HepG2 (cell line): ENCODE measurements around the gene PTMA. TPM values are rescaled to one million over a fixed set of nuclear protein-coding genes. Genes with fewer than 3 reads are reported as not detected.

Experiments used
- GFI1 ChIP-seq: sonication (generic); formaldehyde crosslinking; IDR thresholded peaks from 2 replicates; pipeline ENCODE4 v1.5.0; 2020; ENCODE audit warnings: missing genetic modification reagents, mild to moderate bottlenecking, borderline replicate concordance
- HNRNPLL ChIP-seq: fragments of 200-400 bp; formaldehyde crosslinking; IDR thresholded peaks from 2 replicates; pipeline ENCODE4 v1.6.1; 2017; ENCODE audit warnings: mild to moderate bottlenecking, low read depth, low read length; ENCODE audit not compliant: poor library complexity, severe bottlenecking
- HOXD1 ChIP-seq: sonication (generic); formaldehyde crosslinking; IDR thresholded peaks from 2 replicates; pipeline ENCODE4 v1.5.0; 2020; ENCODE audit warnings: missing genetic modification reagents
- JARID2 ChIP-seq: sonication (generic); formaldehyde crosslinking; IDR thresholded peaks from 2 replicates; pipeline ENCODE4 v1.8.1; 2023; ENCODE audit warnings: missing genetic modification reagents, inconsistent platforms; ENCODE audit not compliant: insufficient replicate concordance
- MIXL1 ChIP-seq: IDR thresholded peaks from 2 replicates; pipeline ENCODE4 v1.6.1; 2016
- NRL ChIP-seq: sonication (generic); formaldehyde crosslinking; IDR thresholded peaks from 2 replicates; pipeline ENCODE4 v1.5.0; 2020; ENCODE audit warnings: missing genetic modification reagents, mild to moderate bottlenecking, moderate library complexity, borderline replicate concordance
- PRDM15 ChIP-seq: sonication (generic); formaldehyde crosslinking; IDR thresholded peaks from 2 replicates; pipeline ENCODE4 v1.4.0; 2020; ENCODE audit warnings: missing genetic modification reagents
- TAF15 ChIP-seq: fragments of 200-400 bp; formaldehyde crosslinking; IDR thresholded peaks from one replicate; pipeline ENCODE4 v1.6.1; 2018; ENCODE audit warnings: mild to moderate bottlenecking, low read depth, low read length; ENCODE audit not compliant: poor library complexity, severe bottlenecking
- UBTF ChIP-seq: sonication (generic); formaldehyde crosslinking; IDR thresholded peaks from 2 replicates; pipeline ENCODE4 v1.4.0; 2020; ENCODE audit warnings: mild to moderate bottlenecking, missing genetic modification reagents
- ZBTB25 ChIP-seq: IDR thresholded peaks from 2 replicates; pipeline ENCODE4 v1.6.1; 2018; ENCODE audit warnings: missing genetic modification reagents
- ZFYVE20 ChIP-seq: sonication (generic); formaldehyde crosslinking; IDR thresholded peaks from 2 replicates; pipeline ENCODE4 v1.8.0; 2023; ENCODE audit warnings: low read depth, mild to moderate bottlenecking, moderate library complexity, missing genetic modification reagents, borderline replicate concordance
- ZHX2 ChIP-seq, 2 experiments: sonication (generic) in 1 of 2; formaldehyde crosslinking in 1 of 2; IDR thresholded peaks; 2 replicates each; pipeline versions ENCODE4 v1.6.1 to v1.9.0; 2014 to 2022; ENCODE audit warnings: antibody characterized with exemption in 1 of 2, borderline replicate concordance in 1 of 2, inconsistent platforms in 1 of 2, low read depth in 1 of 2, missing genetic modification reagents in 1 of 2
- ZNF549 ChIP-seq: sonication (generic); formaldehyde crosslinking; IDR thresholded peaks from 2 replicates; pipeline ENCODE4 v1.5.0; 2020; ENCODE audit warnings: missing genetic modification reagents
- ZNF788 ChIP-seq: sonication (generic); formaldehyde crosslinking; IDR thresholded peaks from 2 replicates; pipeline ENCODE4 v1.5.0; 2020; ENCODE audit warnings: mild to moderate bottlenecking, missing genetic modification reagents, borderline replicate concordance
- polyA plus RNA-seq, 8 experiments: library from polyadenylated mRNA; depleted of rRNA in 3 of 8; stranded (reverse) in 7 of 8; unstranded in 1 of 8; fragments of >200 nt; fragmentation: Illumina TruSeq in 4 of 8; extraction: Trizol in 4 of 8; gene quantifications; 2 replicates each; pipeline versions ENCODE4 v1.2.1 to v1.2.3, GENCODE V29; 2011 to 2016; ENCODE audit warnings: low read depth in 4 of 8, missing spikeins in 1 of 8, mixed read lengths in 1 of 8; ENCODE audit not compliant: insufficient read depth in 1 of 8
- total RNA-seq, 5 experiments: library from RNA; depleted of rRNA; stranded (reverse); fragments of >200 nt; fragmentation: Illumina TruSeq; extraction: Trizol; gene quantifications; 2 replicates each; pipeline ENCODE4 v1.2.3, GENCODE V29; 2016; ENCODE audit warnings: low read depth in 1 of 5

PTMA gene
- total and polyA plus RNA-seq, 2 of the 13 experiments (the other 11 are each of a cell fraction or from before 2014, with no cell fraction given) = 190 to 1,086 TPM

- TF ChIP-seq ZHX2 (IDR thresholded peaks at IDR 0.05; ENCODE audit: low read depth) = no peak
- TF ChIP-seq ZHX2 (CRISPR knock-in tag; IDR thresholded peaks at IDR 0.05; ENCODE audit: borderline replicate concordance) = no peak
- TF ChIP-seq UBTF (CRISPR knock-in tag) = peak; percentile 43; the same call in 1 of the 2 replicates
- TF ChIP-seq ZFYVE20 = no peak
- TF ChIP-seq MIXL1 (CRISPR knock-in tag) = no peak
- peak; percentile 68; the same call in 1 of the 2 replicates for TF ChIP-seq ZNF788 (CRISPR knock-in tag)
- TF ChIP-seq HNRNPLL = peak; percentile 43
- peak; percentile 86 for TF ChIP-seq NRL (CRISPR knock-in tag)
- TF ChIP-seq PRDM15 (CRISPR knock-in tag) = no peak
- TF ChIP-seq ZNF549 = no peak
- 0 out of 2 replicates have a peak, but pooled peaks have one; percentile 46 for TF ChIP-seq ZBTB25 (CRISPR knock-in tag)
- TF ChIP-seq HOXD1 (CRISPR knock-in tag) = 0 out of 2 replicates have a peak, but pooled peaks have one; percentile 35
- TF ChIP-seq GFI1 = peak; percentile 43; the same call in 1 of the 2 replicates
- no peak for TF ChIP-seq TAF15
- peak; percentile 35 for TF ChIP-seq JARID2 (CRISPR knock-in tag)
Observed at GRCh38 chr2:231672617-231673347, 35.5 kb upstream of the PTMA start (continued).
